ENCODE results near the gene KDM2A.

GRCh38 chr11:67287355-67288197 is 168.5 kb downstream of the KDM2A start:
- TF ChIP-seq POLR2A (IDR thresholded peaks at IDR 0.05) (no peak), CTCF (IDR thresholded peaks at IDR 0.05) (no peak)

Data from lower leg skin (tissue), 3 donors.